ENCODE measurements around the gene TTLL11.
A peak's percentile ranks its signal among the peaks of the same experiment; 100 is the strongest.
"Not testable (repeated sequence)": the region's sequence is repeated elsewhere in the genome, so short reads cannot be mapped to it uniquely, and the experiment has no call there.

Gene TTLL11

GRCh38 chr9:121792476-121792875, 300.6 kb downstream of the TTLL11 start:
- H3K4me1 ChIP-seq (ENCODE audit: control extremely low read depth in 1 of 4, control insufficient read depth in 4 of 4, insufficient read depth in 4 of 4, low read length in 3 of 4); H3K9me3 ChIP-seq (ENCODE audit: control extremely low read depth in 1 of 5, control insufficient read depth in 4 of 5, insufficient read depth in 2 of 5, low read depth in 1 of 5, low read length in 4 of 5); H3K36me3 ChIP-seq (ENCODE audit: control insufficient read depth in 4 of 4, insufficient read depth in 4 of 4, low read length in 3 of 4); CTCF ChIA-PET; H3K27ac ChIP-seq (ENCODE audit: insufficient read depth in 1 of 2, low read depth in 1 of 2, low read length in 2 of 2, poor library complexity in 1 of 2, severe bottlenecking in 2 of 2); H3K4me3 ChIP-seq (ENCODE audit: control insufficient read depth in 1 of 7, extremely low read depth in 1 of 7, insufficient read depth in 4 of 7, low read depth in 2 of 7, low read length in 6 of 7); H3K27me3 ChIP-seq (replicated peaks in 2 of 5; ENCODE audit: control insufficient read depth in 4 of 5, insufficient read depth in 5 of 5, low read length in 4 of 5); POLR2A ChIA-PET; DNase-seq: not testable (repeated sequence)
- WGBS (ENCODE audit: insufficient coverage) = 98% methylated on average over 8 of the region's 10 CpGs

GRCh38 chr9:121790841-121791240, 302.3 kb downstream of the TTLL11 start:
- WGBS (ENCODE audit: insufficient coverage) = 84% methylated on average over 4 of the region's 14 CpGs

GRCh38 chr9:121788686-121789366, 304.3 kb downstream of the TTLL11 start:
- no peaks in the 10 kb centered on the region for H3K9me3 ChIP-seq (ENCODE audit: control extremely low read depth in 1 of 5, control insufficient read depth in 4 of 5, insufficient read depth in 2 of 5, low read depth in 1 of 5, low read length in 4 of 5)
- CTCF ChIA-PET = no interaction called here
- no peaks in the 10 kb centered on the region for H3K27me3 ChIP-seq (replicated peaks in 2 of 5; ENCODE audit: control insufficient read depth in 4 of 5, insufficient read depth in 5 of 5, low read length in 4 of 5)
- WGBS (ENCODE audit: insufficient coverage) = 93% methylated on average over 13 of the region's 15 CpGs
- DNase-seq = peak in 1 of 3 donors; percentile 28
- no peaks in the 10 kb centered on the region for H3K36me3 ChIP-seq (ENCODE audit: control insufficient read depth in 4 of 4, insufficient read depth in 4 of 4, low read length in 3 of 4)
- H3K4me1 ChIP-seq (ENCODE audit: control extremely low read depth in 1 of 4, control insufficient read depth in 4 of 4, insufficient read depth in 4 of 4, low read length in 3 of 4) = peaks cover 0 to 12% (median 4%) of the 10 kb centered on the region in 4 experiments
- POLR2A ChIA-PET = no interaction called here
- H3K27ac ChIP-seq (ENCODE audit: insufficient read depth in 1 of 2, low read depth in 1 of 2, low read length in 2 of 2, poor library complexity in 1 of 2, severe bottlenecking in 2 of 2) = no peak overlapping the region
- H3K4me3 ChIP-seq (ENCODE audit: control insufficient read depth in 1 of 7, extremely low read depth in 1 of 7, insufficient read depth in 4 of 7, low read depth in 2 of 7, low read length in 6 of 7) = no peak overlapping the region

More at GRCh38 chr9:121790841-121791240, 302.3 kb downstream of the TTLL11 start:
- POLR2A ChIA-PET = no interaction called here
- no peak for DNase-seq
- Histone ChIP-seq H3K4me1 (ENCODE audit: control extremely low read depth in 1 of 4, control insufficient read depth in 4 of 4, insufficient read depth in 4 of 4, low read length in 3 of 4) (no peaks in the 10 kb centered on the region), H3K36me3 (ENCODE audit: control insufficient read depth in 4 of 4, insufficient read depth in 4 of 4, low read length in 3 of 4) (no peaks in the 10 kb centered on the region), H3K27me3 (replicated peaks in 2 of 5; ENCODE audit: control insufficient read depth in 4 of 5, insufficient read depth in 5 of 5, low read length in 4 of 5) (no peaks in the 10 kb centered on the region), H3K27ac (ENCODE audit: insufficient read depth in 1 of 2, low read depth in 1 of 2, low read length in 2 of 2, poor library complexity in 1 of 2, severe bottlenecking in 2 of 2) (no peak overlapping the region), H3K4me3 (ENCODE audit: control insufficient read depth in 1 of 7, extremely low read depth in 1 of 7, insufficient read depth in 4 of 7, low read depth in 2 of 7, low read length in 6 of 7) (no peak overlapping the region), H3K9me3 (ENCODE audit: control extremely low read depth in 1 of 5, control insufficient read depth in 4 of 5, insufficient read depth in 2 of 5, low read depth in 1 of 5, low read length in 4 of 5) (no peaks in the 10 kb centered on the region)
- CTCF ChIA-PET = no interaction called here

- DNase-seq = no peak
- Histone ChIP-seq H3K4me3 (ENCODE audit: control insufficient read depth in 1 of 7, extremely low read depth in 1 of 7, insufficient read depth in 4 of 7, low read depth in 2 of 7, low read length in 6 of 7) (no peak overlapping the region), H3K9me3 (ENCODE audit: control extremely low read depth in 1 of 5, control insufficient read depth in 4 of 5, insufficient read depth in 2 of 5, low read depth in 1 of 5, low read length in 4 of 5) (no peaks in the 10 kb centered on the region), H3K4me1 (ENCODE audit: control extremely low read depth in 1 of 4, control insufficient read depth in 4 of 4, insufficient read depth in 4 of 4, low read length in 3 of 4) (peaks cover 0 to 15% (median 4%) of the 10 kb centered on the region in 4 experiments), H3K36me3 (ENCODE audit: control insufficient read depth in 4 of 4, insufficient read depth in 4 of 4, low read length in 3 of 4) (no peaks in the 10 kb centered on the region), H3K27me3 (replicated peaks in 2 of 5; ENCODE audit: control insufficient read depth in 4 of 5, insufficient read depth in 5 of 5, low read length in 4 of 5) (no peaks in the 10 kb centered on the region), H3K27ac (ENCODE audit: insufficient read depth in 1 of 2, low read depth in 1 of 2, low read length in 2 of 2, poor library complexity in 1 of 2, severe bottlenecking in 2 of 2) (no peak overlapping the region)
- WGBS (ENCODE audit: insufficient coverage) = 96% methylated on average over 7 of the region's 8 CpGs
- ChIA-PET CTCF (no interaction called here), POLR2A (no interaction called here)
Observed at GRCh38 chr9:121786998-121787422, 306.1 kb downstream of the TTLL11 start.

GRCh38 chr9:121786543-121786948, 306.6 kb downstream of the TTLL11 start:
- 96% methylated on average over 5 of the region's 5 CpGs for WGBS (ENCODE audit: insufficient coverage)
- Histone ChIP-seq H3K36me3 (ENCODE audit: control insufficient read depth in 4 of 4, insufficient read depth in 4 of 4, low read length in 3 of 4) (no peaks in the 10 kb centered on the region), H3K4me1 (ENCODE audit: control extremely low read depth in 1 of 4, control insufficient read depth in 4 of 4, insufficient read depth in 4 of 4, low read length in 3 of 4) (peaks cover 0 to 15% (median 4%) of the 10 kb centered on the region in 4 experiments), H3K4me3 (ENCODE audit: control insufficient read depth in 1 of 7, extremely low read depth in 1 of 7, insufficient read depth in 4 of 7, low read depth in 2 of 7, low read length in 6 of 7) (no peak overlapping the region), H3K27me3 (replicated peaks in 2 of 5; ENCODE audit: control insufficient read depth in 4 of 5, insufficient read depth in 5 of 5, low read length in 4 of 5) (no peaks in the 10 kb centered on the region), H3K27ac (ENCODE audit: insufficient read depth in 1 of 2, low read depth in 1 of 2, low read length in 2 of 2, poor library complexity in 1 of 2, severe bottlenecking in 2 of 2) (no peak overlapping the region), H3K9me3 (ENCODE audit: control extremely low read depth in 1 of 5, control insufficient read depth in 4 of 5, insufficient read depth in 2 of 5, low read depth in 1 of 5, low read length in 4 of 5) (no peaks in the 10 kb centered on the region)
- DNase-seq = no peak
- ChIA-PET POLR2A (no interaction called here), CTCF (no interaction called here)

- DNase-seq = no peak
- Histone ChIP-seq H3K36me3 (ENCODE audit: control insufficient read depth in 4 of 4, insufficient read depth in 4 of 4, low read length in 3 of 4) (no peaks in the 10 kb centered on the region), H3K9me3 (ENCODE audit: control extremely low read depth in 1 of 5, control insufficient read depth in 4 of 5, insufficient read depth in 2 of 5, low read depth in 1 of 5, low read length in 4 of 5) (no peaks in the 10 kb centered on the region), H3K27me3 (replicated peaks in 2 of 5; ENCODE audit: control insufficient read depth in 4 of 5, insufficient read depth in 5 of 5, low read length in 4 of 5) (no peaks in the 10 kb centered on the region), H3K27ac (ENCODE audit: insufficient read depth in 1 of 2, low read depth in 1 of 2, low read length in 2 of 2, poor library complexity in 1 of 2, severe bottlenecking in 2 of 2) (no peak overlapping the region), H3K4me3 (ENCODE audit: control insufficient read depth in 1 of 7, extremely low read depth in 1 of 7, insufficient read depth in 4 of 7, low read depth in 2 of 7, low read length in 6 of 7) (no peak overlapping the region), H3K4me1 (ENCODE audit: control extremely low read depth in 1 of 4, control insufficient read depth in 4 of 4, insufficient read depth in 4 of 4, low read length in 3 of 4) (peaks cover 0 to 15% (median 4%) of the 10 kb centered on the region in 4 experiments)
- ChIA-PET CTCF (interaction anchor here (1.1 kb wide), 1 partner anchor 10 kb away, joined by 4 read pairs; no protein-coding TSS in a partner anchor), POLR2A (no interaction called here)
- WGBS (ENCODE audit: insufficient coverage) = 98% methylated on average over 11 of the region's 11 CpGs
Observed at GRCh38 chr9:121785673-121786542, 307.2 kb downstream of the TTLL11 start.

Data from common myeloid progenitor, CD34-positive (primary cell).